Activated naive CD4-positive, alpha-beta T cell treated with anti-CD3 and anti-CD28 coated beads, Interleukin-2, amount 50 U/mL, for 72 hours (primary cell): ENCODE data around the gene TRMU. TPM values are rescaled to one million over a fixed set of nuclear protein-coding genes. Genes with fewer than 3 reads are reported as not detected.

ENCODE experiments used
- ATAC-seq, 2 donors: fragments of 150-1000 bp; cut with Tn5 transposase; 2 replicates each; pipeline ENCODE4 v1.10.0; 2021; ENCODE audit warnings: mild to moderate bottlenecking in 2 of 2, moderate library complexity in 2 of 2
- DNase-seq, 2 donors: peaks; one replicate each; pipeline ENCODE4 v3.0.0; 2021 to 2022; ENCODE audit warnings: low spot score in 2 of 2
- H3K27ac Mint-ChIP-seq, 2 donors: one replicate each; pipeline ENCODE4 v1.8.0; 2022; ENCODE audit warnings: mild to moderate bottlenecking in 2 of 2, mixed read lengths in 2 of 2
- H3K36me3 Mint-ChIP-seq, 2 donors: one replicate each; pipeline ENCODE4 v1.8.0; 2022; ENCODE audit warnings: mixed read lengths in 2 of 2
- H3K9me3 Mint-ChIP-seq, 2 donors: one replicate each; pipeline ENCODE4 v1.8.0; 2022; ENCODE audit warnings: mixed read lengths in 2 of 2
- total RNA-seq, 2 donors: library from RNA; stranded (reverse); gene quantifications; one replicate each; pipeline ENCODE4 v1.2.3, GENCODE V29; 2022

TRMU gene, protein sequence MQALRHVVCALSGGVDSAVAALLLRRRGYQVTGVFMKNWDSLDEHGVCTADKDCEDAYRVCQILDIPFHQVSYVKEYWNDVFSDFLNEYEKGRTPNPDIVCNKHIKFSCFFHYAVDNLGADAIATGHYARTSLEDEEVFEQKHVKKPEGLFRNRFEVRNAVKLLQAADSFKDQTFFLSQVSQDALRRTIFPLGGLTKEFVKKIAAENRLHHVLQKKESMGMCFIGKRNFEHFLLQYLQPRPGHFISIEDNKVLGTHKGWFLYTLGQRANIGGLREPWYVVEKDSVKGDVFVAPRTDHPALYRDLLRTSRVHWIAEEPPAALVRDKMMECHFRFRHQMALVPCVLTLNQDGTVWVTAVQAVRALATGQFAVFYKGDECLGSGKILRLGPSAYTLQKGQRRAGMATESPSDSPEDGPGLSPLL
- 10 to 100 TPM; 89.3 to 94.1 TPM for total RNA-seq

DNA sequence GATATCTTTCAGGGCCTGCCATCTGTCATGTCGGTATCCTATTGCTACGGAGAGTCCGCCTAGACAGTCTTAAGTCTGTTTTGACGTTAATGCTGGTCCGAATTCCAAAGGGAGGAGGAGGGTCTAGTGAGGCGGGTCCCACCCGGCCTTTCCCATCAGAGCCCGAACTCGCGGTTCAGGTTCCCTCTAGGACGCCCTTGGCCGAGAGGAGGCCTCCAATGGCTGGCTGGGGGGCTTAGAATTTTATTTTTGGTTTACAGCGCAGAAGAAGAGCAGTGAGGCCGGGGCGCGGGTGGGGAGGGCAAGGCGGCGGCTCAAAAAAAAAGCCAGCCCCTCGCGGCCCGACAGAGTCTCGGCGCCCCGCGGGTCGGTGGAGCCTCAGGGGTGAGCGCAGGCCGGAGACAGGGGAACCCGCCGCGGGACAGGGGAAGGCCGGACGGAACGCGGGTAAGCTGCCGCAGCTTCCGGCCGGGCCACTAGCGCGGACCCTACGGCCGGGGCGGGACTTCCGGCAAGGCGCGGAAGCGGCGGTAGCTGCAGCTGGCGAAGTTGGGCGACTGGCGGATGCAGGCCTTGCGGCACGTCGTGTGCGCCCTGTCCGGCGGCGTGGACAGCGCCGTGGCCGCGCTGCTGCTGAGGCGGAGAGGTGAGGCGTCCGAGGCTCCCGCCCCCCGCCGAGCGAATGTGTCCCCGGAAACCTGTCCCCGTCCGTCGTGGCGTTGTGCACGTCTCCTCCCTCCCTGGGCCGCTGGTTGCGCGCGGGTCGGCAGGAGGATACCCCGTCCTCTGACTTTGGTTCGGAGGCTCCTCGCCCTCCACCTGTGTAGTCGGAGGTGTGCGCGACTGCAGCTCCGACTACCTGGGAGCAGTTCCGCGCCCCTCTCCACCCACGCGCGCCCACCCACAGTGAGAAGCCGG is at the start of gene TRMU:
TSS of gene TRMU (plus strand) at position 514 of the 918 bp plus-strand sequence. CDS start at position 565, 51 bp downstream.
- Mint-ChIP-seq H3K27ac (peak within 1 kb of the TSS; percentile 87 to 98), H3K9me3 (no peaks in the 10 kb centered on the region), H3K36me3 (peaks cover 18 to 39% of the 10 kb centered on the region in 2 donors)
- ATAC-seq (peak; percentile 90 to 96), DNase-seq (peak; percentile 73 to 87)

DNA sequence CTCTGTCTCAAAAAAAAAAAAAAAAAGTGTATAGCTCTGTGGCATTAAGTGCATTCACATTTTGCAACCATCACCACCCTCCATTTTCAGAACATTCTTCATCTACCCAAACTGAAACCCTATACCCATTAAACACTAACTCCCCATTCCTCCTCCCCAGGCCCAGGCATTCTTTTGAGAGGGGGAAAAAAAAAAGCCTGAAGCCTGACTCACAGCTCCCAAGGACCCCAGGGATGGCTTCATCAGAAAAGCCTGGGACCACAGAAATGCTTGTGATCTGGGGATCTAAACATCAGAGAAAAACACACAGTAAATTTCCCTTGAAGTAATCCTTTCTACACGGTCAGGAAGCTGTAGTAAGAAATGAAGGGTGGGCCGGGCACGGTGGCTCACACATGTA is 49.5 kb upstream of the TRMU start:
- no peak for DNase-seq
- no peaks in the 10 kb centered on the region for H3K36me3 Mint-ChIP-seq
- no peak overlapping the region for H3K27ac Mint-ChIP-seq
- no peaks in the 10 kb centered on the region for H3K9me3 Mint-ChIP-seq
- ATAC-seq, result no peak

DNA sequence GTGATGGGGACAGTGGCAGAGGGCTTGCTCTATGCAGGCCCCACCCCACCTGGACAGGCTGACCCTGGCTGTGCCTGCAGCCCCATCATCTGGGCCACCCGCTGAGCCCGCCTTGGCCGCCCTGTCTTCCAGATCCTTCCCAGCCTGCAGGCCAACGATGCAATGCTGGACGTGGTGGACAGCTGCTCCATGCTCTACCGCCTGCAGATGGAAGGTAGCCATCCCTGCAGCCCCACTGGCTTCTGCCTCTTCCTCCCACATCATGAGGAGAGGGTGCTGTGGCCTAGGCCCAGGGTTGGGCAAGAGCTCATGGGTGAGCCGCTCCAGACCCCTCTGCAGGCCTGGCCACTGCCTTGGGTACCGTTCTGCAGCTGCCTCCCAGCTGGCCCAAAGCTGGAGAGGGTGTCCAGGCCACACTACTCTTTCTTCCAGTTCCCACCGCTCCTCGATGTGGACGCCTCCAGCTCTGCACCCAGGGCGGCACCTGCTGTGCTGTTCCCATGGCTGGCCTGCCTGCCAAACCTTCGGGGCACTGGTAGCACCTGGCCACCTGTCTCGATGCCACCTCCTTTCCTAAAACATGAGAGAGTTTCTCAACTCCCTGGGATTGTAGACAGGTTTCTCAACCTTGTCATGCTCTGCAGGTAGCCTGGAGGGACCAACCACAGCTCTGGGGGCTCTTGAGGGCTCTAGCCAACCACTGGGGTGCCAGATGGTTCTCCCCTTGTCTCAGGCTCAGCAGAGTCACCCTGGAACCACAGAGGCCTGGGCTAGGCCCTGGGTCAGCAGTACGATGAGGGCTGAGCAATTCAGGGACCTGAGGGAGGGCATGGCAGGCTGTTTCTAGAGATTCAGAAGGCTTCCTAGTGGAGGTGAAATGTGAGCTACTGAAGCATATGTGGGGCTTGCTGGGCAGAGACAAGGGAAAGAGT is 48.3 kb upstream of the TRMU start:
- Mint-ChIP-seq H3K27ac (peak overlapping the region; percentile 66 to 86), H3K36me3 (peaks cover under 1% of the 10 kb centered on the region in 2 donors), H3K9me3 (no peaks in the 10 kb centered on the region)
- ATAC-seq, result no peak
- no peak for DNase-seq

DNA sequence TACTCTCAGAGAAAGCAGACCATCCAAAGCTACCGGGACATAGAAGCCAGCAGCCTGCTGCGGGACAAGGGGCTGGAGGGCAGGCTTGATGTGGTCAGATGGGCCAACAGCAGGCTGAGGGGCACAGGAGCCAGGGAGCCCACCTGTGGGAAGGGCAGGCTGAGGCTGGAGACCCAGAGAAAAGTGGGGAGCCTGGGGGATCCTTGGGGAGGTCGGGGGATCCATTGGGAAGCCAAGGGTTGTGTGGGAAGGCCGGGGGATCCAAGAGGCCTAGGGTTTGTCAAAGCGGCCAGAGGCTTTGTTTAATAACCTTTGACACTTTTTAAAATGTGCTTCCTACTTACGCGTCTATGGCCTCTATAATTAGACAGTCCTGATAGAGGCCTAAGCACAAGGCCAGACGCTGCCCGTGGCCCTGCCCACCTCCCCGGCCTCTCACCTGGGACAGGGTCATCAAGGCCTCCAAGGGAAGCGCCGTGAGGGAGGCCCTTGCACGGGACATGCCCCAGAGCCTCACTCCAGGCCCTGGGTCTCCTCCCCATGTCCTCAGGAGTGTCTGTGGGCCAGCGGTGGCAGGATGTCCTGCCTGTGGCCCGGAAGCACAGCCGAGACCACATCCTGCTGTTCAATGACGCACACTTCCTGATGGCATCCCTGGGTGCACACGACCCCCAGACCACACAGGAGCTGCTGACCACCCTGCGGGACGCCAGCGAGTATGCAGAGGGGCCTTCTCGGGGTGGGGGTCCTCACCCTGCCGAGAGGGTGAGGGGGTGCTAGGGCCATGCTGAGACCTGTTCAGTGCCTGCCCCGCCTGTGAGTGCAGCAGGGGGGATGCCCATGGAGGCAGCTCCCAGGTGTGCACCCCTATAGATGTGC is 47.4 kb upstream of the TRMU start:
- no peaks in the 10 kb centered on the region for H3K9me3 Mint-ChIP-seq
- ATAC-seq, result peak; percentile 28 to 79

DNA sequence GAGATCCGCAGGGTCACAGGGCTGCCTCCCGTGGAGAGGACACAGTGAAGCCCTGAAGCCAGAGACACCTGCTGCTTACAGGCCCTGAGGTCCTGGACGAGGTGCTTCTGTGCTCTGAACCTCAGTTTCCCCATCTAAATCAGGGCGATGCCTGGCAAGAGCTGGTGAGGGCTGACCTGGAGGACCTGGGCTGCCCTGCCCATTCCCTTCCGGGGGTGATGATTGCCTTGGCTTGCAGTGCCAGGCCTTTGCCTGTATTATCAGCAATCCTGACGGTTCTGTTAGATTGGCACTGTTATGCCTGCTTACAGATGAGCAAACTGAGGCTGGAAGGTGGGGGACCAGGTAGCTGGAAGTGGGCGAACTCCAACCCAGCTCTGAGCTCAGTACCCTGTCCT is 46.7 kb upstream of the TRMU start:
- H3K36me3 Mint-ChIP-seq, result peaks cover 6 to 7% of the 10 kb centered on the region in 2 donors
- peak overlapping the region in 1 of 2 donors; percentile 86 for H3K27ac Mint-ChIP-seq
- DNase-seq, result no peak
- ATAC-seq, result no peak
- H3K9me3 Mint-ChIP-seq, result no peaks in the 10 kb centered on the region

More for the DNA sequence above, 47.4 kb upstream of the TRMU start:
- peaks cover 6 to 7% of the 10 kb centered on the region in 2 donors for H3K36me3 Mint-ChIP-seq
- no peak for DNase-seq
- peak overlapping the region; percentile 66 to 86 for H3K27ac Mint-ChIP-seq

DNA sequence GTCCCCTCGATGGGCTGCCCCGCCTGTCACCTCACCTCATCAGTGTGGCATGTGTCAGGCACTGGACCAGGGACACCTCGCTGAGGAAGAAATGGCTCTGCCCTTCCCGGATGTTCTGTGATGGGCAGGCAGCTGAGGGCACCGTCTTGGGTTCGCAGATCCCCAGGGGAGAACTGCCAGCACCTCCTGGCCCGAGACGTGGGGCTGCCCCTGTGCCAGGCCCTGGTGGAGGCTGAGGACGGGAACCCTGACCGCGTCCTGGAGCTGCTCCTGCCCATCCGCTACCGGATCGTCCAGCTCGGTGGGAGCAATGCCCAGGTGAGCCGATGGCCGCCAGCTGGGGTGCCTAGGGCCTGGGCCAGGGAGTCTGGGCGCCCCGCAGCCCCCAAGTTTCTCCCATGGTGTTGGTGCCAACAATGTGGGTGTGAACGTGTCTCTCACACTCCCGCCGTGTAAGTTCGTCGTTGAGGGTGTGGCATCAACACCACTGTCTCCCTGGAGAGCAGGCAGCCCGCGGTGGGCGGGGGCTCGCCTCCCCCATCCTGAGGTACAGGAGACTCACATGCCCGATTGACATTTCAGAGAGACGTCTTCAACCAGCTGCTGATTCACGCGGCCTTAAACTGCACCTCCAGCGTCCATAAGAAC is 46.1 kb upstream of the TRMU start:
- Mint-ChIP-seq H3K27ac (no peak overlapping the region), H3K9me3 (no peaks in the 10 kb centered on the region), H3K36me3 (peaks cover 6 to 7% of the 10 kb centered on the region in 2 donors)
- no peak for ATAC-seq
- no peak for DNase-seq

- peak overlapping the region in 1 of 2 donors; percentile 22 for H3K27ac Mint-ChIP-seq
- H3K9me3 Mint-ChIP-seq, result no peaks in the 10 kb centered on the region
- peaks cover 6 to 7% of the 10 kb centered on the region in 2 donors for H3K36me3 Mint-ChIP-seq
- ATAC-seq, result no peak
- DNase-seq, result no peak
Observed at GRCh38 chr22:46290121-46290842, 45.2 kb upstream of the TRMU start.

- DNase-seq (no peak), ATAC-seq (no peak)
- Mint-ChIP-seq H3K27ac (no peak overlapping the region), H3K9me3 (no peaks in the 10 kb centered on the region), H3K36me3 (peaks cover 9% of the 10 kb centered on the region in 2 donors)
Observed at GRCh38 chr22:46290843-46291785, 44.4 kb upstream of the TRMU start.

DNA sequence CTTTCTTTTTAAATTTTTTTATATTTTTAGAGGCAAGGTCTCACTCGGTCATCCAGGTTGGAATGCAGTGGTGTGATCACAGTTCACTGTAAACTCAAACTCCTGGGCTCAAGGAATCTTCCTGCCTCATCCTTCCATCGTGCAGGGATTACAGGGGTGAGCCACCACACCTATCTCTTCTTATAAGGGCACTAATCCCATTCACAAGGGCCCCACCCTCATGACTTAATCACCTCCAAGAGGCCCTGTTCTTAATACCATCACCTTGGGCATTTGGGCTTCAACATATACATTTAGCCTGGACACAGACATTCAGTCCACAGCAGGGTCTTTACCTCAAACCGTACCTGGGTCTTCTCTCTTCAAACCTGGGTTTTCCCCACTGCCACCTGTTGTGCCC is 43.3 kb upstream of the TRMU start:
- Mint-ChIP-seq H3K9me3 (no peaks in the 10 kb centered on the region), H3K27ac (peak overlapping the region; percentile 38 to 72), H3K36me3 (peaks cover 15 to 16% of the 10 kb centered on the region in 2 donors)
- ATAC-seq (no peak), DNase-seq (no peak)

- Mint-ChIP-seq H3K27ac (peak overlapping the region in 1 of 2 donors; percentile 38), H3K9me3 (no peaks in the 10 kb centered on the region), H3K36me3 (peaks cover 21% of the 10 kb centered on the region in 2 donors)
- DNase-seq (no peak), ATAC-seq (no peak)
Observed at GRCh38 chr22:46292732-46293131, 42.8 kb upstream of the TRMU start.

- Mint-ChIP-seq H3K36me3 (peaks cover 25 to 26% of the 10 kb centered on the region in 2 donors), H3K9me3 (no peaks in the 10 kb centered on the region), H3K27ac (peak overlapping the region in 1 of 2 donors; percentile 38)
- DNase-seq (no peak), ATAC-seq (no peak)
Observed at GRCh38 chr22:46293577-46294260, 41.8 kb upstream of the TRMU start.

DNA sequence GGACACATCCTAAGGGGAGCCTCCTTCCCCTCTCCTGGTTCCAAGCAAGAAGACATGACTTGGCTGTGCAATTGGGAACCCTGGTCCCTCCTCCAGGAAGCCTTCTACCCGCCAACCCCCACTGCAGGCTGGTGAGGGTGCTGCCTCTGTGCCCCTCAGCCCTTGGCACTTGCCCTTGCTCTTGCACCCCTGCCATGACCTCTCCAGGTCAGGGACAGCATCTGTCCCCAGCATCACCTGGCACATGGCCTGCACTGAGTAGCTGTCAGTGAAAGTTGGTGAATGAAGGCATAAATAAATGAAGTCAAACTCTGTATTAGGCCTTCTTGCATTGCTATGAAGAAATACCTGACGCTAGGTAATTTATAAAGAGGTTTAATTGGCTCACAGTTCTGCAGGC is 40.7 kb upstream of the TRMU start:
- Mint-ChIP-seq H3K36me3 (peaks cover 34 to 36% of the 10 kb centered on the region in 2 donors), H3K9me3 (no peaks in the 10 kb centered on the region), H3K27ac (peak overlapping the region in 1 of 2 donors; percentile 90)
- DNase-seq (no peak), ATAC-seq (no peak)
